ENCODE results near the gene ATR. TPM values are rescaled to one million over a fixed set of nuclear protein-coding genes. Genes with fewer than 3 reads are reported as not detected.

Gene ATR
- 22.9 TPM for polyA plus RNA-seq (2013, experiment 1 of 4)
- 28.1 TPM for polyA plus RNA-seq (2013, experiment 2 of 4)
- 17.1 TPM for polyA plus RNA-seq (2013, experiment 3 of 4)
- 20.8 TPM for polyA plus RNA-seq (2013, experiment 4 of 4)

- peak within 1 kb of the TSS; percentile 77 for H3K4me3 ChIP-seq (ENCODE audit: insufficient read depth, low read depth, low read length)
- WGBS, 2 experiments: 0% methylated on average over 65 of the region's 65 CpGs
- no peaks in the 10 kb centered on the region for H3K4me1 ChIP-seq (ENCODE audit: control insufficient read depth, insufficient read depth, low read length)
- H3K9me3 ChIP-seq (ENCODE audit: control insufficient read depth, low read length): no peaks in the 10 kb centered on the region
- H3K27ac ChIP-seq (ENCODE audit: insufficient read depth, low read depth, low read length, poor library complexity, severe bottlenecking): peak within 1 kb of the TSS; percentile 76
- peaks cover 3% of the 10 kb centered on the region for H3K27me3 ChIP-seq (ENCODE audit: control insufficient read depth, insufficient read depth, low read length, poor library complexity, severe bottlenecking)
- H3K36me3 ChIP-seq (ENCODE audit: control insufficient read depth, insufficient read depth, low read length): no peaks in the 10 kb centered on the region
Observed at GRCh38 chr3:142578329-142579223, at the start of gene ATR. Gene ATR (minus strand): TSS chr3:142578733. CDS start chr3:142578704, 29 bp downstream.

- Histone ChIP-seq H3K27ac (ENCODE audit: insufficient read depth, low read depth, low read length, poor library complexity, severe bottlenecking) (no peak overlapping the region), H3K27me3 (ENCODE audit: control insufficient read depth, insufficient read depth, low read length, poor library complexity, severe bottlenecking) (no peaks in the 10 kb centered on the region), H3K9me3 (ENCODE audit: control insufficient read depth, low read length) (no peaks in the 10 kb centered on the region), H3K4me3 (ENCODE audit: insufficient read depth, low read depth, low read length) (no peak overlapping the region), H3K36me3 (ENCODE audit: control insufficient read depth, insufficient read depth, low read length) (no peaks in the 10 kb centered on the region), H3K4me1 (ENCODE audit: control insufficient read depth, insufficient read depth, low read length) (no peaks in the 10 kb centered on the region)
Observed at GRCh38 chr3:142626971-142627370, 48.4 kb upstream of the ATR start.

- Histone ChIP-seq H3K27ac (ENCODE audit: insufficient read depth, low read depth, low read length, poor library complexity, severe bottlenecking) (no peak overlapping the region), H3K36me3 (ENCODE audit: control insufficient read depth, insufficient read depth, low read length) (no peaks in the 10 kb centered on the region), H3K4me3 (ENCODE audit: insufficient read depth, low read depth, low read length) (no peak overlapping the region), H3K27me3 (ENCODE audit: control insufficient read depth, insufficient read depth, low read length, poor library complexity, severe bottlenecking) (no peaks in the 10 kb centered on the region), H3K9me3 (ENCODE audit: control insufficient read depth, low read length) (no peaks in the 10 kb centered on the region), H3K4me1 (ENCODE audit: control insufficient read depth, insufficient read depth, low read length) (no peaks in the 10 kb centered on the region)
- 92 to 98% methylated on average over 2 of the region's 2 CpGs for WGBS, 2 experiments
Observed at GRCh38 chr3:142625153-142625440, 46.6 kb upstream of the ATR start.

- Histone ChIP-seq H3K4me1 (ENCODE audit: control insufficient read depth, insufficient read depth, low read length) (no peaks in the 10 kb centered on the region), H3K27ac (ENCODE audit: insufficient read depth, low read depth, low read length, poor library complexity, severe bottlenecking) (no peak overlapping the region)
- WGBS, 2 experiments: 90 to 94% methylated on average over 2 of the region's 2 CpGs
Observed at GRCh38 chr3:142624341-142625152, 46.0 kb upstream of the ATR start.

GRCh38 chr3:142623194-142623593 lies 44.7 kb upstream of the ATR start:
- no peaks in the 10 kb centered on the region for H3K27me3 ChIP-seq (ENCODE audit: control insufficient read depth, insufficient read depth, low read length, poor library complexity, severe bottlenecking)

More at GRCh38 chr3:142624341-142625152, 46.0 kb upstream of the ATR start:
- Histone ChIP-seq H3K4me3 (ENCODE audit: insufficient read depth, low read depth, low read length) (no peak overlapping the region), H3K27me3 (ENCODE audit: control insufficient read depth, insufficient read depth, low read length, poor library complexity, severe bottlenecking) (no peaks in the 10 kb centered on the region), H3K9me3 (ENCODE audit: control insufficient read depth, low read length) (no peaks in the 10 kb centered on the region), H3K36me3 (ENCODE audit: control insufficient read depth, insufficient read depth, low read length) (no peaks in the 10 kb centered on the region)

GRCh38 chr3:142622405-142622804 lies 43.9 kb upstream of the ATR start:
- WGBS, 2 experiments: 100% methylated on average over 2 of the region's 2 CpGs; no CpG with 5 or more reads in 1 of the 2 experiments
- H3K9me3 ChIP-seq (ENCODE audit: control insufficient read depth, low read length): no peaks in the 10 kb centered on the region

More at GRCh38 chr3:142623194-142623593, 44.7 kb upstream of the ATR start:
- Histone ChIP-seq H3K36me3 (ENCODE audit: control insufficient read depth, insufficient read depth, low read length) (no peaks in the 10 kb centered on the region), H3K4me3 (ENCODE audit: insufficient read depth, low read depth, low read length) (no peak overlapping the region), H3K27ac (ENCODE audit: insufficient read depth, low read depth, low read length, poor library complexity, severe bottlenecking) (no peak overlapping the region), H3K9me3 (ENCODE audit: control insufficient read depth, low read length) (no peaks in the 10 kb centered on the region), H3K4me1 (ENCODE audit: control insufficient read depth, insufficient read depth, low read length) (no peaks in the 10 kb centered on the region)

GRCh38 chr3:142618917-142619461 lies 40.5 kb upstream of the ATR start:
- no peaks in the 10 kb centered on the region for H3K4me1 ChIP-seq (ENCODE audit: control insufficient read depth, insufficient read depth, low read length)
- no peak overlapping the region for H3K4me3 ChIP-seq (ENCODE audit: insufficient read depth, low read depth, low read length)
- no peak overlapping the region for H3K27ac ChIP-seq (ENCODE audit: insufficient read depth, low read depth, low read length, poor library complexity, severe bottlenecking)
- WGBS, 2 experiments: 95 to 99% methylated on average over 3 of the region's 3 CpGs
- H3K27me3 ChIP-seq (ENCODE audit: control insufficient read depth, insufficient read depth, low read length, poor library complexity, severe bottlenecking): no peaks in the 10 kb centered on the region
- H3K36me3 ChIP-seq (ENCODE audit: control insufficient read depth, insufficient read depth, low read length): no peaks in the 10 kb centered on the region
- no peaks in the 10 kb centered on the region for H3K9me3 ChIP-seq (ENCODE audit: control insufficient read depth, low read length)

More at GRCh38 chr3:142622405-142622804, 43.9 kb upstream of the ATR start:
- Histone ChIP-seq H3K36me3 (ENCODE audit: control insufficient read depth, insufficient read depth, low read length) (no peaks in the 10 kb centered on the region), H3K4me3 (ENCODE audit: insufficient read depth, low read depth, low read length) (no peak overlapping the region), H3K27ac (ENCODE audit: insufficient read depth, low read depth, low read length, poor library complexity, severe bottlenecking) (no peak overlapping the region), H3K4me1 (ENCODE audit: control insufficient read depth, insufficient read depth, low read length) (no peaks in the 10 kb centered on the region), H3K27me3 (ENCODE audit: control insufficient read depth, insufficient read depth, low read length, poor library complexity, severe bottlenecking) (no peaks in the 10 kb centered on the region)

- no peaks in the 10 kb centered on the region for H3K27me3 ChIP-seq (ENCODE audit: control insufficient read depth, insufficient read depth, low read length, poor library complexity, severe bottlenecking)
- no peaks in the 10 kb centered on the region for H3K9me3 ChIP-seq (ENCODE audit: control insufficient read depth, low read length)
- 92 to 100% methylated on average over 2 of the region's 2 CpGs for WGBS, 2 experiments
- H3K4me1 ChIP-seq (ENCODE audit: control insufficient read depth, insufficient read depth, low read length): no peaks in the 10 kb centered on the region
- H3K36me3 ChIP-seq (ENCODE audit: control insufficient read depth, insufficient read depth, low read length): no peaks in the 10 kb centered on the region
- H3K27ac ChIP-seq (ENCODE audit: insufficient read depth, low read depth, low read length, poor library complexity, severe bottlenecking): no peak overlapping the region
- H3K4me3 ChIP-seq (ENCODE audit: insufficient read depth, low read depth, low read length): no peak overlapping the region
Observed at GRCh38 chr3:142615171-142615570, 36.6 kb upstream of the ATR start.

- Histone ChIP-seq H3K4me3 (ENCODE audit: insufficient read depth, low read depth, low read length) (no peak overlapping the region), H3K4me1 (ENCODE audit: control insufficient read depth, insufficient read depth, low read length) (no peaks in the 10 kb centered on the region), H3K9me3 (ENCODE audit: control insufficient read depth, low read length) (no peaks in the 10 kb centered on the region), H3K36me3 (ENCODE audit: control insufficient read depth, insufficient read depth, low read length) (no peaks in the 10 kb centered on the region), H3K27me3 (ENCODE audit: control insufficient read depth, insufficient read depth, low read length, poor library complexity, severe bottlenecking) (no peaks in the 10 kb centered on the region), H3K27ac (ENCODE audit: insufficient read depth, low read depth, low read length, poor library complexity, severe bottlenecking) (no peak overlapping the region)
- WGBS, 2 experiments: 90 to 93% methylated on average over 2 of the region's 2 CpGs
Observed at GRCh38 chr3:142614059-142614626, 35.6 kb upstream of the ATR start.

GRCh38 chr3:142613491-142613890 lies 35.0 kb upstream of the ATR start:
- Histone ChIP-seq H3K9me3 (ENCODE audit: control insufficient read depth, low read length) (no peaks in the 10 kb centered on the region), H3K4me1 (ENCODE audit: control insufficient read depth, insufficient read depth, low read length) (no peaks in the 10 kb centered on the region), H3K27me3 (ENCODE audit: control insufficient read depth, insufficient read depth, low read length, poor library complexity, severe bottlenecking) (no peaks in the 10 kb centered on the region), H3K27ac (ENCODE audit: insufficient read depth, low read depth, low read length, poor library complexity, severe bottlenecking) (no peak overlapping the region), H3K36me3 (ENCODE audit: control insufficient read depth, insufficient read depth, low read length) (no peaks in the 10 kb centered on the region), H3K4me3 (ENCODE audit: insufficient read depth, low read depth, low read length) (no peak overlapping the region)
- WGBS, 2 experiments: 88 to 100% methylated on average over 1 of the region's 1 CpG

Data from ectodermal cell (in vitro differentiated cells).